ENCODE measurements around the gene LAMTOR1.

- TF ChIP-seq CTCF (IDR thresholded peaks at IDR 0.05) (no peak), POLR2A (IDR thresholded peaks at IDR 0.05) (no peak)
Observed at GRCh38 chr11:72123117-72123653, 20.1 kb upstream of the LAMTOR1 start.
